Thoracic aorta (tissue), 2 donors: ENCODE measurements around the gene TRMT2A. TPM values are rescaled to one million over a fixed set of nuclear protein-coding genes. Genes with fewer than 3 reads are reported as not detected.

Experiments
- ATAC-seq: fragments of 150-250 bp; one replicate; pipeline ENCODE4 v1.8.0; 2017; ENCODE audit warnings: low read depth; ENCODE audit not compliant: insufficient number of reproducible peaks, low FRiP score
- DNase-seq: peaks from one replicate; pipeline ENCODE4 v3.0.0-alpha.2; 2020; ENCODE audit warnings: low spot score
- H3K27ac ChIP-seq, 2 donors: fragments of 200-600 bp; sonication (generic); 1 replicate in 1 of 2; 2 replicates in 1 of 2; pipeline ENCODE4 v1.5.1; 2016; ENCODE audit warnings: mild to moderate bottlenecking in 2 of 2, moderate library complexity in 2 of 2
- H3K27me3 ChIP-seq: fragments of 200-600 bp; sonication (generic); replicated peaks from 2 replicates; pipeline ENCODE4 v1.6.0; 2016; ENCODE audit warnings: mild to moderate bottlenecking; ENCODE audit not compliant: insufficient read depth
- H3K36me3 ChIP-seq: fragments of 200-600 bp; sonication (generic); one replicate; pipeline ENCODE4 v1.5.1; 2016
- H3K4me1 ChIP-seq, 2 donors: fragments of 200-600 bp; sonication (generic); 1 replicate in 1 of 2; 2 replicates in 1 of 2; pipeline versions ENCODE4 v1.5.1 to v1.6.0; 2016; ENCODE audit warnings: low read depth in 2 of 2, mild to moderate bottlenecking in 1 of 2; ENCODE audit not compliant: control insufficient read depth in 1 of 2
- H3K4me3 ChIP-seq: fragments of 200-600 bp; sonication (generic); 2 replicates; pipeline ENCODE4 v1.5.1; 2016; ENCODE audit warnings: mild to moderate bottlenecking
- H3K9me3 ChIP-seq: fragments of 200-600 bp; sonication (generic); 2 replicates; pipeline ENCODE4 v1.5.1; 2016
- CTCF ChIP-seq: fragments of 200-600 bp; sonication (generic); IDR thresholded peaks from one replicate; pipeline ENCODE4 v1.5.1; 2019; ENCODE audit warnings: antibody characterized with exemption
- total RNA-seq, 2 donors: library from RNA; depleted of rRNA; stranded (reverse); fragments of >200 nt; gene quantifications; one replicate each; pipeline versions ENCODE4 v1.1.0 to v1.2.3, GENCODE V29; 2016

Gene TRMT2A
- total RNA-seq, 2 donors from 2014 or later = 61.8 to 94.8 TPM

DNA sequence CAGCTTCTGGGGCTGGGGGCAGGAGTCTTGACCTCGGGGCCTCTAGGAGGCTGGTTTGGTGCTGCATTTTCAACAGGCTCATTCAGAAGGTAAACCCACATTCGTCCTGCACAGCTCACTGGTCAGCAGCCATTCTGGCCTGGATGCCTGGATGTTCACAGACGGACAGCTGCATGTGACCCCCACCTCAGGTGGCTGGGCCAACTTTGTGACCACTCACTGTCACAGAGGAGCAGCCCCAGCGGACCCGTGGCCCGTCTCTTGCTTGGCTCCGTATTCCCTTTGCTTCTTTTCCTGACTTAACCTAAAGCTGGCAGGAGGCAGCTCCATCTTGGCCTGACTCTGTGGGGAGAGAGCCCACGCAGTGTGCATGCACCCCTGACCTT lies 28.8 kb downstream of the TRMT2A start:
- H3K4me3 ChIP-seq = no peak overlapping the region
- H3K27ac ChIP-seq = no peak overlapping the region
- no peaks in the 10 kb centered on the region for H3K27me3 ChIP-seq
- no peaks in the 10 kb centered on the region for H3K9me3 ChIP-seq
- DNase-seq (no peak), ATAC-seq (no peak)
- peaks cover 12 to 33% of the 10 kb centered on the region in 2 donors for H3K4me1 ChIP-seq
- peaks cover 62% of the 10 kb centered on the region for H3K36me3 ChIP-seq
- no peak for TF ChIP-seq CTCF

GRCh38 chr22:20087319-20088262 lies 29.4 kb downstream of the TRMT2A start:
- H3K9me3 ChIP-seq = no peaks in the 10 kb centered on the region
- ATAC-seq (no peak), DNase-seq (no peak)
- H3K27ac ChIP-seq = no peak overlapping the region
- H3K4me3 ChIP-seq = no peak overlapping the region
- H3K27me3 ChIP-seq = no peaks in the 10 kb centered on the region
- no peak for TF ChIP-seq CTCF
- peaks cover 12 to 33% of the 10 kb centered on the region in 2 donors for H3K4me1 ChIP-seq
- H3K36me3 ChIP-seq = peaks cover 61% of the 10 kb centered on the region

GRCh38 chr22:20086763-20087162 lies 30.3 kb downstream of the TRMT2A start:
- H3K27ac ChIP-seq = no peak overlapping the region
- no peak for TF ChIP-seq CTCF
- ATAC-seq = no peak
- H3K4me1 ChIP-seq = peaks cover 19 to 35% of the 10 kb centered on the region in 2 donors
- peaks cover 53% of the 10 kb centered on the region for H3K36me3 ChIP-seq
- H3K4me3 ChIP-seq = no peak overlapping the region
- H3K27me3 ChIP-seq = no peaks in the 10 kb centered on the region
- DNase-seq = no peak
- H3K9me3 ChIP-seq = no peaks in the 10 kb centered on the region

GRCh38 chr22:20086101-20086599 lies 30.9 kb downstream of the TRMT2A start:
- no peaks in the 10 kb centered on the region for H3K27me3 ChIP-seq
- no peak overlapping the region for H3K27ac ChIP-seq
- no peaks in the 10 kb centered on the region for H3K9me3 ChIP-seq
- DNase-seq = no peak
- ATAC-seq = no peak
- no peak overlapping the region for H3K4me3 ChIP-seq
- no peak for TF ChIP-seq CTCF
- H3K36me3 ChIP-seq = peaks cover 47% of the 10 kb centered on the region
- peaks cover 25 to 41% of the 10 kb centered on the region in 2 donors for H3K4me1 ChIP-seq

GRCh38 chr22:20085651-20086050 lies 31.4 kb downstream of the TRMT2A start:
- Histone ChIP-seq H3K27ac (no peak overlapping the region), H3K4me3 (no peak overlapping the region), H3K36me3 (peaks cover 43% of the 10 kb centered on the region), H3K4me1 (peaks cover 26 to 46% of the 10 kb centered on the region in 2 donors), H3K27me3 (no peaks in the 10 kb centered on the region), H3K9me3 (no peaks in the 10 kb centered on the region)
- ATAC-seq (no peak), DNase-seq (no peak)
- no peak for TF ChIP-seq CTCF
